H1 (cell line): Measurements from ENCODE around the gene BNC2. TPM values are rescaled to one million over a fixed set of nuclear protein-coding genes. Genes with fewer than 3 reads are reported as not detected.

Experiments
- CTCF ChIA-PET: fragments of 300-600 bp; sonication (Branson Sonifier 250); formaldehyde crosslinking; loops from one replicate; lab custom pipeline; 2021; ENCODE audit not compliant: partially characterized antibody; lab: Charles Lee
- POLR2A ChIA-PET: fragments of 300-600 bp; sonication (Branson Sonifier 250); formaldehyde crosslinking; loops from one replicate; lab custom pipeline; 2021; ENCODE audit warnings: inconsistent platforms; ENCODE audit not compliant: partially characterized antibody; lab: Charles Lee
- DNase-seq, 2 experiments: peaks; one replicate each; pipeline versions ENCODE4 v3.0.0 to v3.0.0-alpha.2; 2010 to 2022; ENCODE audit warnings: low spot score in 2 of 2, low read depth in 1 of 2, mixed read lengths in 1 of 2
- FAIRE-seq: peaks from 2 replicates; lab custom pipeline; 2011; peaks lifted over from hg19 to GRCh38; lab: Jason Lieb, UNC
- H2AFZ ChIP-seq: 2 replicates; pipeline ENCODE4 v1.8.1; 2012; ENCODE audit warnings: low read length, inconsistent platforms
- H2AK5ac ChIP-seq: 2 replicates; pipeline ENCODE4 v1.6.1; 2013; ENCODE audit warnings: low read depth, low read length
- H2BK120ac ChIP-seq: replicated peaks from 2 replicates; pipeline ENCODE3; 2013; ENCODE audit warnings: low read depth, low read length, inconsistent platforms
- H2BK12ac ChIP-seq: 2 replicates; pipeline ENCODE4 v1.6.1; 2013; ENCODE audit warnings: low read depth, low read length
- H2BK15ac ChIP-seq: 2 replicates; pipeline ENCODE4 v1.6.1; 2013; ENCODE audit warnings: low read length
- H2BK20ac ChIP-seq: 2 replicates; pipeline ENCODE4 v1.6.1; 2013; ENCODE audit warnings: low read length
- H2BK5ac ChIP-seq: 2 replicates; pipeline ENCODE4 v1.6.1; 2013; ENCODE audit warnings: low read depth, low read length
- H3K14ac ChIP-seq: 2 replicates; pipeline ENCODE4 v1.6.1; 2013; ENCODE audit warnings: inconsistent platforms; ENCODE audit not compliant: insufficient read length
- H3K18ac ChIP-seq: 2 replicates; pipeline ENCODE4 v1.6.1; 2013; ENCODE audit warnings: low read length; ENCODE audit errors: extremely low read depth
- H3K23ac ChIP-seq: 2 replicates; pipeline ENCODE4 v1.6.1; 2013; ENCODE audit warnings: inconsistent platforms; ENCODE audit not compliant: insufficient read length
- H3K23me2 ChIP-seq: 2 replicates; pipeline ENCODE4 v1.6.1; 2013; ENCODE audit warnings: low read depth, low read length
- H3K27ac ChIP-seq: 2 replicates; pipeline ENCODE4 v1.6.1; 2011; ENCODE audit warnings: low read depth, low read length, inconsistent platforms
- H3K27me3 ChIP-seq, 4 experiments: replicated peaks in 1 of 4; 1 replicate in 1 of 4; 2 replicates in 3 of 4; pipeline versions ENCODE4 v1.6.1 to v1.8.1; 2011 to 2013; ENCODE audit warnings: low read length in 3 of 4, mild to moderate bottlenecking in 3 of 4, inconsistent platforms in 2 of 4, mixed read lengths in 2 of 4, moderate library complexity in 1 of 4; ENCODE audit not compliant: control insufficient read depth in 3 of 4, insufficient read depth in 3 of 4; ENCODE audit errors: extremely low read depth in 1 of 4
- H3K36me3 ChIP-seq, 4 experiments: 2 replicates each; pipeline versions ENCODE4 v1.6.1 to v1.8.1; 2011 to 2013; ENCODE audit warnings: mild to moderate bottlenecking in 4 of 4, low read length in 3 of 4, moderate library complexity in 2 of 4, control low read depth in 1 of 4, inconsistent platforms in 1 of 4; ENCODE audit not compliant: insufficient read depth in 4 of 4, control insufficient read depth in 2 of 4
- H3K4ac ChIP-seq: replicated peaks from 2 replicates; pipeline ENCODE3; 2013; ENCODE audit warnings: low read length, low read depth, mixed read lengths, inconsistent platforms; ENCODE audit not compliant: insufficient read length
- H3K4me1 ChIP-seq, 4 experiments: replicated peaks in 1 of 4; 1 replicate in 1 of 4; 2 replicates in 3 of 4; pipeline versions ENCODE4 v1.6.1 to v1.8.1; 2011 to 2013; ENCODE audit warnings: low read length in 3 of 4, inconsistent platforms in 2 of 4, mixed read lengths in 1 of 4; ENCODE audit not compliant: insufficient read depth in 4 of 4, control insufficient read depth in 3 of 4
- H3K4me2 ChIP-seq, 2 experiments: 2 replicates each; pipeline versions ENCODE4 v1.6.1 to v1.8.1; 2011 to 2013; ENCODE audit warnings: low read depth in 2 of 2, low read length in 2 of 2, control low read depth in 1 of 2, inconsistent platforms in 1 of 2, mild to moderate bottlenecking in 1 of 2; ENCODE audit not compliant: insufficient read depth in 1 of 2
- H3K4me3 ChIP-seq, 4 experiments: fragments of 200-600, 300-600 bp in 1 of 4; sonication (generic), shearing (Covaris generic), sonication (Bioruptor Twin) in 1 of 4; 2 replicates each; pipeline versions ENCODE4 v1.5.1 to v1.8.1; 2011 to 2016; ENCODE audit warnings: low read length in 4 of 4, low read depth in 3 of 4, control low read depth in 2 of 4, inconsistent platforms in 2 of 4, mild to moderate bottlenecking in 2 of 4, mixed read lengths in 1 of 4, moderate library complexity in 1 of 4; ENCODE audit not compliant: insufficient read depth in 2 of 4; ENCODE audit errors: extremely low read depth in 1 of 4
- H3K56ac ChIP-seq: replicated peaks from 2 replicates; pipeline ENCODE3; 2013; ENCODE audit warnings: low read depth, mild to moderate bottlenecking, mixed read lengths, low read length, inconsistent platforms; ENCODE audit not compliant: insufficient read length
- H3K79me1 ChIP-seq: 2 replicates; pipeline ENCODE4 v1.6.1; 2013; ENCODE audit warnings: low read depth, low read length, control low read depth
- H3K79me2 ChIP-seq, 2 experiments: 2 replicates each; pipeline versions ENCODE4 v1.6.1 to v1.8.1; 2012 to 2013; ENCODE audit warnings: low read length in 2 of 2, mild to moderate bottlenecking in 2 of 2, inconsistent platforms in 1 of 2; ENCODE audit not compliant: insufficient read depth in 2 of 2, control insufficient read depth in 1 of 2
- H3K9ac ChIP-seq, 4 experiments: replicated peaks in 1 of 4; 1 replicate in 1 of 4; 2 replicates in 3 of 4; pipeline versions ENCODE4 v1.6.1 to v1.8.1; 2011 to 2013; ENCODE audit warnings: low read depth in 3 of 4, low read length in 3 of 4, control low read depth in 2 of 4, mild to moderate bottlenecking in 2 of 4, moderate library complexity in 2 of 4, inconsistent platforms in 1 of 4; ENCODE audit errors: extremely low read depth in 1 of 4
- H3K9me3 ChIP-seq, 2 experiments: 2 replicates each; pipeline versions ENCODE4 v1.6.1 to v1.8.1; 2012 to 2013; ENCODE audit warnings: mild to moderate bottlenecking in 2 of 2, moderate library complexity in 2 of 2, control low read depth in 1 of 2, inconsistent platforms in 1 of 2, low read depth in 1 of 2, low read length in 1 of 2, mixed read lengths in 1 of 2; ENCODE audit not compliant: insufficient read depth in 2 of 2
- H4K20me1 ChIP-seq, 2 experiments: replicated peaks in 1 of 2; 2 replicates each; pipeline versions ENCODE3 to v1.8.1; 2011 to 2013; ENCODE audit warnings: inconsistent platforms in 2 of 2, low read length in 2 of 2, mild to moderate bottlenecking in 1 of 2; ENCODE audit not compliant: insufficient read depth in 2 of 2, control insufficient read depth in 1 of 2
- H4K5ac ChIP-seq: 2 replicates; pipeline ENCODE4 v1.6.1; 2013; ENCODE audit warnings: low read length, low read depth, mixed read lengths, inconsistent platforms; ENCODE audit not compliant: insufficient read length
- H4K8ac ChIP-seq: 2 replicates; pipeline ENCODE4 v1.8.0; 2013; ENCODE audit warnings: mild to moderate bottlenecking, moderate library complexity, low read length, inconsistent platforms; ENCODE audit not compliant: insufficient read depth; ENCODE audit errors: extremely low read depth
- H4K91ac ChIP-seq: replicated peaks from 2 replicates; pipeline ENCODE3; 2013; ENCODE audit warnings: low read length, mixed read lengths, inconsistent platforms; ENCODE audit not compliant: insufficient read length
- POU5F1 ChIP-seq: IDR thresholded peaks from 2 replicates; pipeline ENCODE4 v1.6.1; 2011; ENCODE audit warnings: low read depth, mild to moderate bottlenecking, low read length, moderate library complexity
- RAD21 ChIP-seq, 2 experiments: IDR thresholded peaks in 1 of 2; conservative IDR thresholded peaks in 1 of 2; 2 replicates each; pipeline ENCODE4 v1.6.1; 2011; ENCODE audit warnings: low read depth in 2 of 2, low read length in 2 of 2, improper control_type of control experiment in 1 of 2, inconsistent platforms in 1 of 2, mild to moderate bottlenecking in 1 of 2, moderate library complexity in 1 of 2
- WGBS, 2 experiments: shearing (Covaris generic) in 1 of 2; methylation state at CpG; one replicate each; pipeline versions ENCODE4 v1.1.6 to v1.1.7; 2013 to 2015; ENCODE audit warnings: low lambda C conversion rate in 2 of 2, mixed read lengths in 2 of 2, inconsistent platforms in 1 of 2, low coverage in 1 of 2, missing lambda C conversion rate in 1 of 2; ENCODE audit not compliant: insufficient replicate concordance in 2 of 2, insufficient coverage in 1 of 2, insufficient read length in 1 of 2; ENCODE audit errors: extremely low coverage in 1 of 2, missing lambda C conversion rate in 1 of 2; 5-methylcytosine and 5-hydroxymethylcytosine counted together
- polyA plus RNA-seq, 7 experiments: library from polyadenylated mRNA; depleted of rRNA in 3 of 7; stranded (reverse) in 5 of 7; unstranded in 2 of 7; fragments of >200 nt in 5 of 7; fragments of 200-250 nt in 2 of 7; gene quantifications; 1 replicate in 5 of 7; 2 replicates in 1 of 7; 4 replicates in 1 of 7; pipeline versions ENCODE4 v1.2.1 to v1.2.3, GENCODE V29; 2011 to 2013; ENCODE audit warnings: missing spikeins in 2 of 7, mixed read lengths in 2 of 7
- total RNA-seq: library from RNA; stranded (reverse); fragmentation: NEBNext Ultra II Directional; extraction: Animal tissue kit (Norgen Biotek cat#: 25700); gene quantifications from 2 replicates; pipeline ENCODE4 v1.2.1, GENCODE V29; 2021

The BNC2 gene
- total and polyA plus RNA-seq, 2 of the 8 experiments (the other 6 are each of a cell fraction or from before 2014, with no cell fraction given), result 16.0 to 26.8 TPM

GRCh38 chr9:16512281-16512680 is 358.2 kb downstream of the BNC2 start:
- no peak overlapping the region for H3K27ac ChIP-seq
- H3K9me3 ChIP-seq, result no peaks in the 10 kb centered on the region
- H3K4me1 ChIP-seq, result peaks cover 5 to 22% (median 17%) of the 10 kb centered on the region in 4 experiments
- no peak overlapping the region for H3K56ac ChIP-seq
- H3K79me2 ChIP-seq, result no peaks in the 10 kb centered on the region; a peak in 1 of 4 replicates
- no peak overlapping the region for H3K14ac ChIP-seq
- H3K18ac ChIP-seq, result no peak overlapping the region
- no peaks in the 10 kb centered on the region for H4K20me1 ChIP-seq
- no peaks in the 10 kb centered on the region for H3K79me1 ChIP-seq
- H2BK12ac ChIP-seq, result no peak overlapping the region
- H4K8ac ChIP-seq, result no peak overlapping the region
- H3K23ac ChIP-seq, result no peak overlapping the region
- no peak overlapping the region for H2AK5ac ChIP-seq
- H2AFZ ChIP-seq, result no peak overlapping the region
- H2BK20ac ChIP-seq, result no peak overlapping the region
- POLR2A ChIA-PET, result no interaction called here
- no peaks in the 10 kb centered on the region for H3K23me2 ChIP-seq
- DNase-seq, result no peak
- H3K4me3 ChIP-seq, result no peak overlapping the region
- H3K27me3 ChIP-seq, result no peaks in the 10 kb centered on the region
- H3K36me3 ChIP-seq, result no peaks in the 10 kb centered on the region
- CTCF ChIA-PET, result interaction anchor here (0.8 kb wide), 1 partner anchor 12 kb away, joined by 3 read pairs; no protein-coding TSS in a partner anchor
- no peak overlapping the region for H4K5ac ChIP-seq
- TF ChIP-seq POU5F1, result no peak
- no peak for TF ChIP-seq RAD21 (IDR thresholded peaks at IDR 0.05 in 1 of 2, conservative IDR thresholded peaks at IDR 0.05 in 1 of 2; ENCODE audit: low read depth in 2 of 2, low read length in 2 of 2)
- no peak overlapping the region for H2BK15ac ChIP-seq
- H2BK120ac ChIP-seq, result no peak overlapping the region
- no peak overlapping the region for H3K4me2 ChIP-seq
- no peak for FAIRE-seq
- no peak overlapping the region for H2BK5ac ChIP-seq
- no peak overlapping the region for H3K9ac ChIP-seq
- WGBS, 2 experiments, result 94% methylated on average over 4 of the region's 4 CpGs; no CpG with 5 or more reads in 1 of the 2 experiments
- H4K91ac ChIP-seq, result no peak overlapping the region
- no peak overlapping the region for H3K4ac ChIP-seq
